ENCODE results near the gene IL15RA. TPM values are rescaled to one million over a fixed set of nuclear protein-coding genes. Genes with fewer than 3 reads are reported as not detected.

The IL15RA gene
- total and polyA plus RNA-seq, 12 donors = 2.8 to 55.8 (median 10.0) TPM

- intact Hi-C loops (cut with DNase I) = no loop called here
- Histone ChIP-seq H3K4me3 (no peak overlapping the region), H3K27ac (no peak overlapping the region), H3K9me3 (replicated peaks in 1 of 3) (no peaks in the 10 kb centered on the region), H3K36me3 (replicated peaks in 1 of 2) (peaks cover 0 to 96% of the 10 kb centered on the region in 2 donors), H3K4me1 (replicated peaks in 1 of 2) (no peaks in the 10 kb centered on the region), H3K27me3 (no peaks in the 10 kb centered on the region)
- WGBS, 4 donors = 97 to 98% (median 97%) methylated on average over 9 to 13 of the region's 13 CpGs
- TF ChIP-seq CTCF (IDR thresholded peaks at IDR 0.05) = no peak
- DNase-seq = no peak
These were observed 60.0 kb downstream of the IL15RA start for GRCh38 chr10:5917305-5917704.

DNA sequence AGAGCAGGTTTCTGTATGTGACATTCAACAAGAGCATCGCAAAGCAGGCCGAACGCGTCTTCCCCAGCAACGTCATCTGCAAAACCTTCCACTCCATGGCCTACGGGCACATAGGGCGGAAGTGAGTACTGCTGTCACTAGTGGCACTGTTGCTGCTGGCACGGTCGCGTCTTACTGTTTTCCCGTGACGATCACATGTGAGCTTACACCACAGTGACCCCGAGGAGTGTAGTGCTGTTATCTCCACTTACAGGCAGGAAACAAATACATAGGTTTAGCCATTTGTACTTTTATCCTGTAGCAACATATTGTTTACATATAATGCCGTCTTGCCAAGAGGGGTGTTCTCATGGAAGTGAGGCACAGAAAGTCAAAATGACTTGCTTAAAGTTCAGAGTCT is 61.9 kb downstream of the IL15RA start:
- no peak for DNase-seq
- TF ChIP-seq POLR2A (IDR thresholded peaks at IDR 0.05) (no peak), CTCF (IDR thresholded peaks at IDR 0.05) (no peak)
- Histone ChIP-seq H3K9me3 (replicated peaks in 1 of 3) (no peaks in the 10 kb centered on the region), H3K4me3 (no peak overlapping the region), H3K27me3 (no peaks in the 10 kb centered on the region), H3K27ac (no peak overlapping the region), H3K4me1 (replicated peaks in 1 of 2) (no peaks in the 10 kb centered on the region), H3K36me3 (replicated peaks in 1 of 2) (peaks cover 0 to 98% of the 10 kb centered on the region in 2 donors)
- 91 to 96% (median 94%) methylated on average over 13 to 14 of the region's 14 CpGs for WGBS, 4 donors
- intact Hi-C loops (cut with DNase I) = no loop called here

DNA sequence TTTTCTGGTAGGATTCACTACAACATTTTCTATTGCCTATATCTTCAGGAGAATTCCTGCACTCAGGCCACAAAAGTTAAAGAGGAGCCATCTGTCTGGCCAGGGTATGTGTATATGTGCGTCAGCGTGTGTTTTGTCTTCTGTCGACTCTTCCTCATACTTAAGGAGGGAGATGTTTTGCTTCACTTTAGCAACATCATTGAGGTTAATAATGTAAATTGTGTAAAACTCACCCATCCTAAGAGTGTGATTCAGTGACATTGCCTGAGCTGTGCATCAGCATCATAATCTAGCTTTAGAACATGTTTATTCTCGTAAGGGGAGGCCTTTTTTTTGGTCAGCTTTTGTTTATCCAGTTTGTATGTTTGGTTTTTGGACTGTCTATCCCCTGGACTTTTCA is 63.6 kb downstream of the IL15RA start:
- Histone ChIP-seq H3K27me3 (no peaks in the 10 kb centered on the region), H3K27ac (no peak overlapping the region), H3K36me3 (replicated peaks in 1 of 2) (peaks cover 0 to 98% of the 10 kb centered on the region in 2 donors), H3K4me3 (no peak overlapping the region), H3K9me3 (replicated peaks in 1 of 3) (no peaks in the 10 kb centered on the region), H3K4me1 (replicated peaks in 1 of 2) (no peaks in the 10 kb centered on the region)
- no peak for DNase-seq
- TF ChIP-seq POLR2A (IDR thresholded peaks at IDR 0.05) = no peak
- no peak for TF ChIP-seq CTCF (IDR thresholded peaks at IDR 0.05)
- intact Hi-C loops (cut with DNase I) = no loop called here
- 92 to 98% (median 95%) methylated on average over 4 of the region's 4 CpGs for WGBS, 4 donors

DNA sequence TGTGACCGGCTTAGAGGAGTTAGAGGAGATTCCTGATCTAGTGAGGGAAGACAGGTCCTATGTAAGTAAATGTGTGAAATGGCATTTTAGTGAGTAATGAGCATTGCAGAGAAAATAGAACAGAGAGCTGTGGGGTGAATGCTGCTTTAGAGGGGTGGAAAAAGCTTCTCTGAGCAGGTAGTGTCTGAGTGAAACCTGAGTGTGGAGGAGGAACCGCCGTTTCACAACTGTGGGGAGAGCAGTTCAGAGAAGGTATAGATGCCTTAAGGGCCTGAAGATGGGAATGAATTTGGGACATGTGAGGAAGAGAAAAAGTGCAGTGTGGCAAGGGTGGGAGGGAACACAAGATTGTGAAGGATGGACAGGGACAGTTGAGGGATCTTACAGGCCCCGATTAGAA is 65.7 kb downstream of the IL15RA start:
- Histone ChIP-seq H3K36me3 (replicated peaks in 1 of 2) (peaks cover 0 to 80% of the 10 kb centered on the region in 2 donors), H3K27ac (no peak overlapping the region), H3K4me3 (no peak overlapping the region), H3K4me1 (replicated peaks in 1 of 2) (no peaks in the 10 kb centered on the region), H3K27me3 (no peaks in the 10 kb centered on the region), H3K9me3 (replicated peaks in 1 of 3) (no peaks in the 10 kb centered on the region)
- intact Hi-C loops (cut with DNase I) = no loop called here
- TF ChIP-seq POLR2A (IDR thresholded peaks at IDR 0.05) = no peak
- no peak for TF ChIP-seq CTCF (IDR thresholded peaks at IDR 0.05)
- DNase-seq = no peak
- WGBS, 4 donors = 94 to 98% (median 97%) methylated on average over 4 of the region's 4 CpGs

Measured in adrenal gland (tissue), 12 donors.